Measurements from ENCODE around the gene FAM13B.

Gene FAM13B

DNA sequence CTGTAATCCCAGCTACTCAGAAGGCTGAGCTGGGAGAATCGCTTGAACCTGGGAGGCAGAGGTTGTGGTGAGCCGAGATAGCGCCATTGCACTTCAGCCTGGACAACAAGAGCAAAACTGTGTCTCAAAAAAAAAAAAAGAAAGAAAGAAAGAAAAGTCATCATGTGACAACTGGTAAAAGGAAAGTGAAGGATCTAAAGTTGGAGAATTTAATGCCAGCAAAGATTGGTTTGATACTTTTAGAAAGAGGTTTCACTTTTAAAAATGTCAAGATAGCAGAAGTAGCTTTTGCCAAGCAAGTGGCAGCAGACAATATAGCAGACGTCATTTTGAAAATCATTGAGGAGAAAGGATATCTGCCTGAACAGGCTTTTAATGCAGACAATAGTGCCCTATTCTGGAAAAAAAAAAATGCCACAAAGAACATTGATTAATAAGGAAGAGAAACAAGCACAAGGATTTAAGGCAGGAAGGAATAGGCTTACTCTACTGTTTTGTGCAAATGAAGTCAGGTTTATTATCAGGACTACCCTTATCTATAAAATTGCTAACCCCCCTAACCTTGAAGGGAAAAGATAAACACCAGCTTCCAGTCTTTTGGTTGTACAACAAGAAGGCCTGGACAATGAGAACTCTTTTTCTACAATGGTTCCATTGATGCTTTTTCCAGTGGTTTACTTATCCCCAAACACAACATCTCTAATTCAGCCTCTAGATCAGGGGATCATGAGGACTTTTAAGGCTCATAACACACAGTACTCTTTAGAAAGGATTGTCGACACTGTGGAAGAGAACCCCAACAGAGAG is 131.7 kb downstream of the FAM13B start:
- DNase-seq (ENCODE audit: low read depth in 2 of 2): no peak

DNA sequence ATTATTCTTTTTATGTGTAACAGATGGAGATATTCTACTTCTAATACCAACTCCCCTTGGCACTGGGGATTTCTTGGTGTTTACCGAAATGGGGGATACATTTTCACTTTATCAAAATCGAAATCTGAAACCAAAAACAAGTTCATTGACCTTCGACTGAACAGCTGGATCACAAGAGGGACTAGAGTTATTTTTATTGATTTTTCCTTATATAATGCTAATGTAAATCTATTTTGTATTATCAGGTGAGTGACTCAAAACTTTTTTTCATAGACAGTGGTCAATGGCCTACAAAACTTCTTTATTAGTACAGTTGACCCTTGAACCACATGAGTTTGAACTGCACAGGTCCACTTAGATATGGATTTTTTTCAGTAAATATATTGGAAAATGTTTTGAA is 133.4 kb downstream of the FAM13B start:
- no peak for DNase-seq (ENCODE audit: low read depth in 2 of 2)

DNA sequence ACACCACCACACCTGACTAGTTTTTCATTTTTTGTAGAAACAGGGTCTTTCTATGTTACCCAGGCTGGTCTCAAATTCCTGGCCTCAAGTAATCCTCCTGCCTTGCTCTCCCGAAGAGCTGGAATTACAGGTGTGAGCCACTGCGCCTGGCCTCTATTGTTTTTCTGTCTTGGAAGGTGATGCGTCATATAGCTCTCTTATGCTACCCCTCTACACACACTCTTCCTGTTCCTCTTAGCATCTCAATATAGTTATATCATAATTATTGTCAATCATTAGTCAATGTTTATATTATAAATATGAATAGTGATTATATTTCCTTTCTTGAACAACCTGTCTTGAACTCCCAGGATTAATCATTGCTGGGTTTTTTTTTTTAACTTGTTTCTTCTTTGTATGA is 136.3 kb downstream of the FAM13B start:
- no peak for DNase-seq (ENCODE audit: low read depth in 2 of 2)

DNA sequence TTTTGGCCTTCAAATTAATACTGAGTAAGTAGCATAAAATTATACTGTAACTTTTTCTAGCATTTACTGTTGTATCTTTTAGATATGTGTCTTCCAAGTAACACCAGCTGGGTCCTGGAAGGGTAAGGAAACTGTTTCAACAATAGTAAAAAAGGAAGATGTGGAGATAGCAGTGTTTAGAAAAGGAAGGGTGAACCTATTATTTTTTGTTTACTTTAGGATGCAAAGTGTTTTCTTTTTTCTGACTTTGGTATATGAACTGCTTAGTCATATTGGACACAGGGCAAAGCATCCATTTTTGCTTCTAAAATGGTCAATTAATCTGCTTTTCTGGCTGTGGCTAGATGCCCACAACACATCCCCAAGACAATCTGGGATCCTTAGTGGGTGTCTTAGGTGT is 138.3 kb downstream of the FAM13B start:
- no peak for DNase-seq (ENCODE audit: low read depth in 2 of 2)

DNA sequence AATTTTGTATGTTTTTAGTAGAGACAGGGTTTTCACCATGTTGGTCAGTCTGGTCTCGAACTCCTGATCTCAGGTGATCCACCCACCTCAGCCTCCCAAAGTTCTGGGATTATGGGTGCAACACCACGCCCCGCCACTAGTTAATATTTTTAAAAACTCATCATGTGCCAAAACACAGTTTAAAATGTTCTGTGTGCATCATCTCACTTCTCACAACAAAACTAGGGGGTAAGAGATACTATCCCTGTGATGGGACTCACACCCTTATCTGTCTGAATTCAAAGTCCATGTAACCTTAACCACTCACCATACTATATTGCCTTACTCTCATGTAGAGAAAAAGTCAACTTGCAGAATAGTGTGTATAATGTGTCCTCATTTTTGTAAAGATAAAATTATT is 141.0 kb downstream of the FAM13B start:
- no peak for DNase-seq (ENCODE audit: low read depth in 2 of 2)

DNA sequence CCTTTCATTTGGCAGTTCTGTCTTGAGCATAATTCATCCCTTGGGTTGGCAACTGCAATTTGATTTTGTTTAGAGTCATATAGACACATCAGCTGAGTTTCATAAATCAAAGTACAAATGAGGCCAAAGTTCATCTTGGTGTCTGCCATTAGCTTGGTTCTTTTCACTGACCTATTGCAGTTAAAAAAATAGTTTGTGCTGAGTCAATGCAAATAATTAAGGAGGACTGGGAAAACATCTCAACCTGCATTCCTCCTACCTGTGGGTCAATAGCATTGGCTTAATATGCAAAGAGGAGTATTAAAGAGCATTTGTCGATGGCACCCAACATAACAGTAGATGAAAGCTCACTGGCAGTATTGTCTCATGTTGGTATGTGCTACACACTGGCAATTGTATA is 142.0 kb downstream of the FAM13B start:
- DNase-seq (ENCODE audit: low read depth in 2 of 2): no peak

DNA sequence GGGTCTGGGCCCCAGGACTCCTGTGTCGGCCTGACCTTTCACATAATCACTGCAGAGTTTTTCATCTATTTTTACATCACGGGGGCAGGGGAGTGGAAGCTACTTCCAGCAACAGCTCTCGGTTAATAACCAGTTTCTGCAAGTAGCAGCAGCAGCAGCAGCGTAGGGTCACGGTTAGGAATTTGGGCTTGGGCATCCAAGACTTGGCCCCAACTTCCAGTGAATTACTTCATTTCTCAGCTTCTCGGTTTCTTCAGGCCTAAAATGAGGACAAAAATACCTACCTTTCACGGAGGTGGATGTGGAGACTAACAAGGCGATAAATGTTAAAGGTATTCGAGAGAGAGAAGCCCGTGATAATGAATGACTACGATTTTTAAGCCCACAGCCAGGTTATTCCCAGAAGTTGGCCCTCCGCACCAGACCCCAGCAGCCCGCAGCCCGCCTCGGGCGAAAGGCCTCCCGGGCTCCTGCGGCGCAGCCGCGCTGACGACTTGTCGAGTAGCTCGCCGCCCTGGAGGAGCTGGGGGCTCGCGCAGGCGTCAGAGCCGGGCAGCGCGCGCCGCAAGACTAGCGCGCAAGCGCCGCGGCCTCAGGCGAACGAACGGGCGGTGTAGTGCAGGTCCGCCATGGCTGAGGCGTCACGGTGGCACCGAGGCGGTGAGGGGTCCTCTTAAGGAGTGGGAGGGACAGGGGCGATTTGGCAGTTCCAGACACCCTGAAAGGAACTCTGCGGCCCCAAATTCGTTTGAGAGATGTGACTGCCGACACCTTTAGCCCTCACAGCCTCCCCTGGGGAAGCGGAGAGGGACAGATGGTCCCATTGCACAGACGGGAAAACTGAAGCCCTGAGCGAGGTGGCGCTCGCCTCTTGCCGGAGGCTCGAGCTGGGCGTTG is 143.8 kb downstream of the FAM13B start, which contains the start of gene PKD2L2:
Gene PKD2L2 (plus strand): TSS at position 595 of the 897 bp plus-strand sequence. CDS start 35 bp downstream, at position 630.
- DNase-seq (ENCODE audit: low read depth in 2 of 2): peak; percentile 61 to 68

DNA sequence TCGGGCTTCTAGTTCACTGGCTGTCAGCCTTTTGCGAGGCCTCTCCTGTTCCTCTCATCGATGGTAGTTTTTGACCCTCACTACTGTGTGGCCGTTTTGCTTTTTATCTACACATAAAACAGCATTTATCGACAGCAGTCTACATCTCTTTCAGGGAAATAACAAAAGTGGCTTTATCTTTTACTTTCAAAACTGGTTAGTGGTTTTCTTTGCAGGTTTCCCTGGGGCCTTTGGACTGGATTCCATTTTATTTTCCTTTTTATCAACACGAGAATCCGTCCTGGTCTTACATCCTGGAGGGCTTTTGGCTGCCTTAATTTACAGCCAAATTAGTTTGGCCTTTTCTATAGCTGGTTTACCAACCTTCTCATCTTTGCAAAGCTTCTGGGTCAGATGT is 144.4 kb downstream of the FAM13B start:
- no peak for DNase-seq (ENCODE audit: low read depth in 2 of 2)
